ENCODE measurements around the gene OR4D1. TPM values are rescaled to one million over a fixed set of nuclear protein-coding genes. Genes with fewer than 3 reads are reported as not detected.

Gene OR4D1
- total RNA-seq, 1 donor, result not detected

GRCh38 chr17:58195518-58196123 is 47.4 kb downstream of the OR4D1 start:
- H4K20me1 ChIP-seq (ENCODE audit: insufficient read depth, low read length), result no peaks in the 10 kb centered on the region
- no peaks in the 10 kb centered on the region for H3K36me3 ChIP-seq (ENCODE audit: insufficient read depth, low read length)
- no peaks in the 10 kb centered on the region for H3K4me1 ChIP-seq (ENCODE audit: insufficient read depth, low read length)
- DNase-seq (ENCODE audit: insufficient read length, low spot score, missing footprints), result no peak
- no peak overlapping the region for H3K4me3 ChIP-seq (ENCODE audit: insufficient read depth, low read length)
- TF ChIP-seq CTCF (IDR thresholded peaks at IDR 0.05; ENCODE audit: extremely low read depth, low read depth, low read length), result no peak
- H3K27me3 ChIP-seq (ENCODE audit: insufficient read depth, low read length), result peaks cover 42% of the 10 kb centered on the region
- H3K4me2 ChIP-seq (ENCODE audit: insufficient read depth, low read length), result no peak overlapping the region
- no peaks in the 10 kb centered on the region for H3K79me2 ChIP-seq (ENCODE audit: insufficient read depth, low read length)
- no peak overlapping the region for H3K27ac ChIP-seq (ENCODE audit: low read depth, low read length)
- H2AFZ ChIP-seq (ENCODE audit: low read length), result no peak overlapping the region
- no peaks in the 10 kb centered on the region for H3K9me3 ChIP-seq (ENCODE audit: low read depth, low read length)

GRCh38 chr17:58196610-58197009 is 48.4 kb downstream of the OR4D1 start:
- Histone ChIP-seq H3K4me2 (ENCODE audit: insufficient read depth, low read length) (no peak overlapping the region), H3K79me2 (ENCODE audit: insufficient read depth, low read length) (no peaks in the 10 kb centered on the region), H4K20me1 (ENCODE audit: insufficient read depth, low read length) (no peaks in the 10 kb centered on the region), H3K4me1 (ENCODE audit: insufficient read depth, low read length) (no peaks in the 10 kb centered on the region), H2AFZ (ENCODE audit: low read length) (no peak overlapping the region), H3K9me3 (ENCODE audit: low read depth, low read length) (no peaks in the 10 kb centered on the region), H3K27me3 (ENCODE audit: insufficient read depth, low read length) (peaks cover 33% of the 10 kb centered on the region), H3K27ac (ENCODE audit: low read depth, low read length) (no peak overlapping the region), H3K4me3 (ENCODE audit: insufficient read depth, low read length) (no peak overlapping the region), H3K36me3 (ENCODE audit: insufficient read depth, low read length) (no peaks in the 10 kb centered on the region)
- no peak for DNase-seq (ENCODE audit: insufficient read length, low spot score, missing footprints)
- no peak for TF ChIP-seq CTCF (IDR thresholded peaks at IDR 0.05; ENCODE audit: extremely low read depth, low read depth, low read length)

DNA sequence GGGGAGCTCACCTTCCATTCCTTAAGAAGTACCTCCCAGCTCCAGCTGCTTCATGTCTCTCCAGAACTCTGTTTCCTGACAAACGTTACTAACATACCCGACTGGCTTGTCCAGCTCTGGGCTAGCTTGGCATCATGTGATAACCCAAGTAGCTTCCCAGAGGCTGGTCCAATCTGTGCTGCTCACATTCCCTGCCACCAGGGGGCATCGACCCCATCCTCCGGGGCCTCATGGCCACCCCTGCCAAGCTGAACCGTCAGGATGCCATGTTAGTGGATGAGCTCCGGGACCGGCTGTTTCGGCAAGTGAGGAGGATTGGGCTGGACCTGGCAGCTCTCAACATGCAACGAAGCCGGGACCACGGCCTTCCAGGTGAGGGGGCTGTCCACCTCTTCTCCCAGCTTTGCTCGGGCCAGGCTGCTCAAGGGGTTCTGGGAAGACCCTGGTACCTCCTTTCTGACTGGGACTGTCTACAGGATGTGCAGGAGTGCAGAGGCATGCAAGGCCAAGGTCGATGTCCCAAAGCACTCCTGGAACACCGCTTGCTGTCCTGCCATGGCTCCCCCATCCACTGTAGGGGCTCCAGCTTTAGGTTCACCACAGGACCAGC is 51.9 kb downstream of the OR4D1 start:
- peak overlapping the region; percentile 56 for H2AFZ ChIP-seq (ENCODE audit: low read length)

More for the DNA sequence above, 51.9 kb downstream of the OR4D1 start:
- H3K79me2 ChIP-seq (ENCODE audit: insufficient read depth, low read length), result no peaks in the 10 kb centered on the region
- no peak overlapping the region for H3K27ac ChIP-seq (ENCODE audit: low read depth, low read length)
- no peaks in the 10 kb centered on the region for H3K9me3 ChIP-seq (ENCODE audit: low read depth, low read length)
- no peaks in the 10 kb centered on the region for H3K4me1 ChIP-seq (ENCODE audit: insufficient read depth, low read length)
- no peak overlapping the region for H3K4me2 ChIP-seq (ENCODE audit: insufficient read depth, low read length)
- H3K27me3 ChIP-seq (ENCODE audit: insufficient read depth, low read length), result peaks cover 23% of the 10 kb centered on the region
- no peaks in the 10 kb centered on the region for H3K36me3 ChIP-seq (ENCODE audit: insufficient read depth, low read length)
- peak; percentile 95 for DNase-seq (ENCODE audit: insufficient read length, low spot score, missing footprints)
- TF ChIP-seq CTCF (IDR thresholded peaks at IDR 0.05; ENCODE audit: extremely low read depth, low read depth, low read length), result peak; percentile 76
- H4K20me1 ChIP-seq (ENCODE audit: insufficient read depth, low read length), result no peaks in the 10 kb centered on the region
- no peak overlapping the region for H3K4me3 ChIP-seq (ENCODE audit: insufficient read depth, low read length)

All from osteoblast (primary cell).